ENCODE results near the gene JAZF1.

JAZF1 gene

DNA sequence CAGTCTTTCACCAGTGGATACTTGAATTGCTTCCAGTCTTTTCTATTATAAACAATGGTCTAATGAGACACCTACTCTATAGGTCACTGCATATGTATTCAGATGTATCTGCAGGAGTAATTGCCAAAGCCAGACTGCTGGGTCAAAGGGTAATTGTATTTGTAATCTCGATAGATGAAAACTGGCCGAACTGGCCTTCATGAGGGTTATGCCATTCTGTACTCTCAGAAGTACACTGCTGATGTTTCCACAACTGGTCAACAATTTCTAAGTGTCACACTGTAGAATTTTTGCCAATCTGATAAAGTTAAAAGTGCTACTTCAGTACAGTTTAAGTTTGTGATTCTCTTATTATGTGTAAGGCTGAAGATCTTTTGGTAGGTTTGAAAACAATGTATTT is 64.6 kb downstream of the JAZF1 start:
- TF ChIP-seq FOXP2 (optimal IDR thresholded peaks at IDR 0.05; ENCODE audit: borderline replicate concordance, extremely low read depth, extremely low read length, insufficient read depth), result no peak
- no peak for TF ChIP-seq TAF1 (IDR thresholded peaks at IDR 0.05; ENCODE audit: borderline replicate concordance, insufficient read depth, low read length)
- TF ChIP-seq, protein P1, sequence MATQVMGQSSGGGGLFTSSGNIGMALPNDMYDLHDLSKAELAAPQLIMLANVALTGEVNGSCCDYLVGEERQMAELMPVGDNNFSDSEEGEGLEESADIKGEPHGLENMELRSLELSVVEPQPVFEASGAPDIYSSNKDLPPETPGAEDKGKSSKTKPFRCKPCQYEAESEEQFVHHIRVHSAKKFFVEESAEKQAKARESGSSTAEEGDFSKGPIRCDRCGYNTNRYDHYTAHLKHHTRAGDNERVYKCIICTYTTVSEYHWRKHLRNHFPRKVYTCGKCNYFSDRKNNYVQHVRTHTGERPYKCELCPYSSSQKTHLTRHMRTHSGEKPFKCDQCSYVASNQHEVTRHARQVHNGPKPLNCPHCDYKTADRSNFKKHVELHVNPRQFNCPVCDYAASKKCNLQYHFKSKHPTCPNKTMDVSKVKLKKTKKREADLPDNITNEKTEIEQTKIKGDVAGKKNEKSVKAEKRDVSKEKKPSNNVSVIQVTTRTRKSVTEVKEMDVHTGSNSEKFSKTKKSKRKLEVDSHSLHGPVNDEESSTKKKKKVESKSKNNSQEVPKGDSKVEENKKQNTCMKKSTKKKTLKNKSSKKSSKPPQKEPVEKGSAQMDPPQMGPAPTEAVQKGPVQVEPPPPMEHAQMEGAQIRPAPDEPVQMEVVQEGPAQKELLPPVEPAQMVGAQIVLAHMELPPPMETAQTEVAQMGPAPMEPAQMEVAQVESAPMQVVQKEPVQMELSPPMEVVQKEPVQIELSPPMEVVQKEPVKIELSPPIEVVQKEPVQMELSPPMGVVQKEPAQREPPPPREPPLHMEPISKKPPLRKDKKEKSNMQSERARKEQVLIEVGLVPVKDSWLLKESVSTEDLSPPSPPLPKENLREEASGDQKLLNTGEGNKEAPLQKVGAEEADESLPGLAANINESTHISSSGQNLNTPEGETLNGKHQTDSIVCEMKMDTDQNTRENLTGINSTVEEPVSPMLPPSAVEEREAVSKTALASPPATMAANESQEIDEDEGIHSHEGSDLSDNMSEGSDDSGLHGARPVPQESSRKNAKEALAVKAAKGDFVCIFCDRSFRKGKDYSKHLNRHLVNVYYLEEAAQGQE (IDR thresholded peaks at IDR 0.05; ENCODE audit: insufficient read depth in 1 of 2, low read depth in 2 of 2, low read length in 2 of 2), result no peak
- TF ChIP-seq SIN3A (IDR thresholded peaks at IDR 0.05; ENCODE audit: borderline replicate concordance, insufficient read depth, low read length), result no peak
- TF ChIP-seq POLR2AphosphoS5 (IDR thresholded peaks at IDR 0.05; ENCODE audit: low read depth, low read length), result no peak

DNA sequence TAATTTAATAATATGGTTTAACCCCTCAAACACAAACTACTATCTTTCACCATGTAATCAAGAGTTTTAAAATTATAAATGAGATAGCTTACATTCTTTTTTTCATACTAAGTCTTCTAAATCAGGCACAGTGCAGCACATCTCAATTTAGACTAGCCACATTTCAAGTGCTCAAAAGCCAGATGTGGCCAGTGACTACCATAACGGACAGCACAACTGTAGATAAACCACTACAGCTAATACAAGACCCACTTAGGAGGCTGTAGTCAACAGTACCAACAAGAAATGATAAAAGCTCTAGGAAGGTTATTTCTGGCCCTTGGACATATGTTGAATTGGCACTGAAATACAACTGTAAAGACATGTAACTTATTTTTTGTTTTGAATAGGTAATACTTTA is 65.3 kb downstream of the JAZF1 start:
- TF ChIP-seq TAF1 (IDR thresholded peaks at IDR 0.05; ENCODE audit: borderline replicate concordance, insufficient read depth, low read length), result no peak

DNA sequence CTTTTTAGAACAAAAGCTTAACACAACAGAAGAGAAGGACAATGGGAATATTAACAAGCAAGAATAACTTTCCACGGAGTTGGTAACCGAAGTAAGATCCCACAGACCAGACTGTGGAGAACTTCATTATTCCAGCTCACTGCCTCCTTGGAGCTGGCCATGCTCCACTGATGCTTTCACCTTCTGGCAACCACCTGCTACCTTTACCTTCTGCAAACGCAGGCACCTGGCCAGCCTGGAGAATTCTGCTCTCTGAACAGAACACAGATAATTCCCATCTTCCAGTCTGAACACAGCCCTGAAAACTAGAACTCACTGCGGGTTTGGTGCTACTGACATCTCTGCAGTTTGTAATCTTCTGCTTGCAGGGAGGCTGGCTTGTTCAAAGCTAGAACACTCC is 66.5 kb downstream of the JAZF1 start:
- TF ChIP-seq, protein P1 (IDR thresholded peaks at IDR 0.05; ENCODE audit: insufficient read depth in 1 of 2, low read depth in 2 of 2, low read length in 2 of 2), result no peak
- no peak for TF ChIP-seq POLR2AphosphoS5 (IDR thresholded peaks at IDR 0.05; ENCODE audit: low read depth, low read length)
- no peak for TF ChIP-seq SIN3A (IDR thresholded peaks at IDR 0.05; ENCODE audit: borderline replicate concordance, insufficient read depth, low read length)
- TF ChIP-seq TAF1 (IDR thresholded peaks at IDR 0.05; ENCODE audit: borderline replicate concordance, insufficient read depth, low read length), result no peak
- TF ChIP-seq FOXP2 (optimal IDR thresholded peaks at IDR 0.05; ENCODE audit: borderline replicate concordance, extremely low read depth, extremely low read length, insufficient read depth), result no peak

DNA sequence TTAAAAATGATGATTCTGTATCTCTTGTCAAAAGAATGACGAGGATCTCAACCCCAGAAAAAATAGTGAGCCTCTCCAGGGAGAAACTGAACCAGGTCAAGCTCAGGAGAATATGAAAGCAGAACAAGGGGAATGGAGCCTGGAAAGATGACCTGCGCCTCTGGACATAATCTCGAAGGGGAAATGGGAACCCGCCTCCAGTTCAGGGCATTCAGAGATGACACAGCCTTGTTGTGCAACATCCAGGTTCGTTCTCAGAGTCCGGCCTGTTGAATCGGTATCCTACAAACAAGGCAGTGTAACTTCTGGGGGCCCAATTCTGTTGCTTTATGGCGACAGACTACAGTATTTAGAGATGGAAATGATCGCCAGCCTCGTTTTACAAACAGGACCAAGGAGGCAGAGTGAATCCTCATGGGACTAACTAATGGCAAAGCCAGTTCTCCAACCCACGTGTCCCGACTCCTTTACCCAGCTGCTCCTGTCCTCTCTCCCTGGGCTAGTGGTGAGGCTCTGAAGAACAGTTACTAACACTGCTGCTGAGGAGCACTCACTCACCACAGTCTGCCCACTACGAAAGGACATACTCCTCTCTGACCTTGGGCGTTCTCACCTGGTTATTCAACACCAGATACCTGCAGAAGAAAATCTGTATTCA is 67.6 kb downstream of the JAZF1 start:
- TF ChIP-seq, protein P1 (IDR thresholded peaks at IDR 0.05; ENCODE audit: insufficient read depth in 1 of 2, low read depth in 2 of 2, low read length in 2 of 2), result no peak
- TF ChIP-seq POLR2AphosphoS5 (IDR thresholded peaks at IDR 0.05; ENCODE audit: low read depth, low read length) (no peak), SIN3A (IDR thresholded peaks at IDR 0.05; ENCODE audit: borderline replicate concordance, insufficient read depth, low read length) (no peak), FOXP2 (optimal IDR thresholded peaks at IDR 0.05; ENCODE audit: borderline replicate concordance, extremely low read depth, extremely low read length, insufficient read depth) (no peak), TAF1 (IDR thresholded peaks at IDR 0.05; ENCODE audit: borderline replicate concordance, insufficient read depth, low read length) (no peak)

DNA sequence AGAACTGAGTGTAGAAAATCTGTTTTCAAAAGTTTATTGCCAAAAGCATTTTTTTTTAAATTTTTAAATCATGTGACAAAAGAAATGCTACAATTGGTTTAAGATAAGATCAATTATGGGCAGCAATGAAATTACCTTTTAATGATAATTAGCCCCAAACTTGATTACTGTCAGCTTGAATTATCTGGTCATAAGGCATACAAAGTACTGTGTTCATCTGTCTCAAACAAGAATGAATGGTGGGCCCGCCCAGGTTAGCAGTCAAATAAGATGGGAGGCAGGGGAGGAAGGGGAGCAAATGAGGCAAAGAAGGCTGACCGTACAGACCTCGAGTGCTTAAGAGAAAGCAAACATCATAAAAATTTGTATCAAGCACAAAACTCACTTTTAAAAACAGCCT is 68.1 kb downstream of the JAZF1 start:
- TF ChIP-seq SIN3A (IDR thresholded peaks at IDR 0.05; ENCODE audit: borderline replicate concordance, insufficient read depth, low read length), result no peak
- TF ChIP-seq, protein P1 (IDR thresholded peaks at IDR 0.05; ENCODE audit: insufficient read depth in 1 of 2, low read depth in 2 of 2, low read length in 2 of 2), result no peak
- no peak for TF ChIP-seq POLR2AphosphoS5 (IDR thresholded peaks at IDR 0.05; ENCODE audit: low read depth, low read length)
- TF ChIP-seq FOXP2 (optimal IDR thresholded peaks at IDR 0.05; ENCODE audit: borderline replicate concordance, extremely low read depth, extremely low read length, insufficient read depth), result no peak
- TF ChIP-seq TAF1 (IDR thresholded peaks at IDR 0.05; ENCODE audit: borderline replicate concordance, insufficient read depth, low read length), result no peak
